ENCODE data around the gene SOCS3. TPM values are rescaled to one million over a fixed set of nuclear protein-coding genes. Genes with fewer than 3 reads are reported as not detected.

Gene SOCS3
- total RNA-seq, 1 experiment from 2014 or later: 21.7 TPM

GRCh38 chr17:78407387-78408000, 47.6 kb upstream of the SOCS3 start:
- Histone ChIP-seq H3K4me3 (no peak overlapping the region), H4K20me1 (ENCODE audit: insufficient read depth) (peaks cover 17% of the 10 kb centered on the region; the same call in 1 of the 2 replicates), H3K27me3 (ENCODE audit: insufficient read depth, low read depth) (no peaks in the 10 kb centered on the region), H3K36me3 (ENCODE audit: low read depth) (no peaks in the 10 kb centered on the region), H3F3A (ENCODE audit: insufficient read depth, low read depth) (no peaks in the 10 kb centered on the region), H3K4me2 (no peak overlapping the region), H3K9me3 (ENCODE audit: insufficient read depth, low read depth) (no peaks in the 10 kb centered on the region), H3K27ac (no peak overlapping the region), H3K4me1 (replicated peaks; ENCODE audit: insufficient read depth) (peaks cover 8% of the 10 kb centered on the region; the same call in 1 of the 2 replicates), H2AFZ (no peak overlapping the region), H3K9me2 (ENCODE audit: insufficient read depth) (no peaks in the 10 kb centered on the region), H3K79me2 (ENCODE audit: low read depth) (0 out of 2 replicates have a peak, but pooled peaks cover 7% of the 10 kb centered on the region)
- no peak for TF ChIP-seq EZH2 (IDR thresholded peaks at IDR 0.05; ENCODE audit: low read depth)
- ChIA-PET POLR2A (ENCODE audit: unreplicated experiment) (no interaction called here), CTCF (no interaction called here)
- DNase-seq: no peak
- no TSS peak for BruUV-seq (replicated peaks)
- intact Hi-C loops (cut with micrococcal nuclease; ENCODE audit: unreplicated experiment): no loop called here

DNA sequence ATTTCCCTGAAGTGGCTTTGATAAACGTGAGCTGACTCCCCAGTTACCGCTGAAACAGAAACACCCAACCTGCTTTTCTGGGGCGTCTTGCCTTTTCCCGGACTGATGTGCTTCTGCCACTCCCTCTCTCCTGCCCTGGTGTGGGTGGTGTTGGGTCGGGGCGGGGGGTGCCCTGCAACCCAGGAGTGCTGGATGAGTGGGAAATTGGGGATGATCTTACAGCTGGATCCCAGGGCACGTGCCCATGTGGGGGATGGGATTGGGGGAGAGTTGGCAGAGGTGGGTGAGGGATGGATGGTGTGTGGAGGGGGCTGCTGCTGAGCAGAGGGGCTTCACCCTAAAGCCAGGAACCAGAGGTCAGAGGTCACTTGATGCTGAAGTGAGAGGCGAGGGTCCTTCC, 47.0 kb upstream of the SOCS3 start:
- Histone ChIP-seq H3K4me2 (no peak overlapping the region), H3K79me2 (ENCODE audit: low read depth) (0 out of 2 replicates have a peak, but pooled peaks cover 7% of the 10 kb centered on the region), H3K27ac (no peak overlapping the region), H3K9me2 (ENCODE audit: insufficient read depth) (no peaks in the 10 kb centered on the region), H4K20me1 (ENCODE audit: insufficient read depth) (peaks cover 17% of the 10 kb centered on the region; the same call in 1 of the 2 replicates), H2AFZ (no peak overlapping the region), H3K27me3 (ENCODE audit: insufficient read depth, low read depth) (no peaks in the 10 kb centered on the region), H3K4me3 (no peak overlapping the region), H3K4me1 (replicated peaks; ENCODE audit: insufficient read depth) (peaks cover 8% of the 10 kb centered on the region; the same call in 1 of the 2 replicates), H3K9me3 (ENCODE audit: insufficient read depth, low read depth) (no peaks in the 10 kb centered on the region), H3K36me3 (ENCODE audit: low read depth) (no peaks in the 10 kb centered on the region), H3F3A (ENCODE audit: insufficient read depth, low read depth) (no peaks in the 10 kb centered on the region)
- BruUV-seq (replicated peaks): no TSS peak
- CTCF ChIA-PET: no interaction called here
- intact Hi-C loops (cut with micrococcal nuclease; ENCODE audit: unreplicated experiment): no loop called here
- no peak for DNase-seq
- POLR2A ChIA-PET (ENCODE audit: unreplicated experiment): no interaction called here
- TF ChIP-seq, protein P1, sequence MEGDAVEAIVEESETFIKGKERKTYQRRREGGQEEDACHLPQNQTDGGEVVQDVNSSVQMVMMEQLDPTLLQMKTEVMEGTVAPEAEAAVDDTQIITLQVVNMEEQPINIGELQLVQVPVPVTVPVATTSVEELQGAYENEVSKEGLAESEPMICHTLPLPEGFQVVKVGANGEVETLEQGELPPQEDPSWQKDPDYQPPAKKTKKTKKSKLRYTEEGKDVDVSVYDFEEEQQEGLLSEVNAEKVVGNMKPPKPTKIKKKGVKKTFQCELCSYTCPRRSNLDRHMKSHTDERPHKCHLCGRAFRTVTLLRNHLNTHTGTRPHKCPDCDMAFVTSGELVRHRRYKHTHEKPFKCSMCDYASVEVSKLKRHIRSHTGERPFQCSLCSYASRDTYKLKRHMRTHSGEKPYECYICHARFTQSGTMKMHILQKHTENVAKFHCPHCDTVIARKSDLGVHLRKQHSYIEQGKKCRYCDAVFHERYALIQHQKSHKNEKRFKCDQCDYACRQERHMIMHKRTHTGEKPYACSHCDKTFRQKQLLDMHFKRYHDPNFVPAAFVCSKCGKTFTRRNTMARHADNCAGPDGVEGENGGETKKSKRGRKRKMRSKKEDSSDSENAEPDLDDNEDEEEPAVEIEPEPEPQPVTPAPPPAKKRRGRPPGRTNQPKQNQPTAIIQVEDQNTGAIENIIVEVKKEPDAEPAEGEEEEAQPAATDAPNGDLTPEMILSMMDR (conservative IDR thresholded peaks at IDR 0.05): no peak
- TF ChIP-seq EZH2 (IDR thresholded peaks at IDR 0.05; ENCODE audit: low read depth): no peak

DNA sequence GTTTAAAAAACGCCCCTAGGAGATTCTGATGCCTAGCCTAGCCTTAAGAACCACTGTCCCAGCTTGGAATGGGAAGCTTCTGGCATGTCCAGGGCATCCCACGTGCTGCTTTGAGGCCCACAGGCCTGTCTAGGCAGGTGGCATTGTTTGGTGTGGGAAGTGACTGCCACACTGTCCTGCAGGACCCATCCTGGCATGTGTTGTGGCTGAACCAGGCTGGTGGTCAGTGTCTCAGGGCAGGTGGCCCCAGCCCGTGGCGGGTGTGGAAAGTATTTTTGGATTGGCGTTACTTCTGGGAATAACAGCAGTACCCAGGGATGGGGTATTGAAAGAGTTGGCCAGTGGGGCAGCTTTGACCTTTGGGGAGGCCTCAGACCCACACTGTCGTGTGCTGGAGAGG, 46.5 kb upstream of the SOCS3 start:
- no peak overlapping the region for H3K27ac ChIP-seq
- no peaks in the 10 kb centered on the region for H3K27me3 ChIP-seq (ENCODE audit: insufficient read depth, low read depth)
- no peaks in the 10 kb centered on the region for H3K9me3 ChIP-seq (ENCODE audit: insufficient read depth, low read depth)
- H3K4me3 ChIP-seq: no peak overlapping the region
- H3F3A ChIP-seq (ENCODE audit: insufficient read depth, low read depth): no peaks in the 10 kb centered on the region
- no peaks in the 10 kb centered on the region for H3K36me3 ChIP-seq (ENCODE audit: low read depth)
- 0 out of 2 replicates have a peak, but pooled peaks cover 7% of the 10 kb centered on the region for H3K79me2 ChIP-seq (ENCODE audit: low read depth)
- H3K4me1 ChIP-seq (replicated peaks; ENCODE audit: insufficient read depth): peaks cover 8% of the 10 kb centered on the region; the same call in 1 of the 2 replicates
- intact Hi-C loops (cut with micrococcal nuclease; ENCODE audit: unreplicated experiment): no loop called here
- no TSS peak for BruUV-seq (replicated peaks)
- no peaks in the 10 kb centered on the region for H3K9me2 ChIP-seq (ENCODE audit: insufficient read depth)
- no peak for DNase-seq
- H4K20me1 ChIP-seq (ENCODE audit: insufficient read depth): peaks cover 17% of the 10 kb centered on the region; the same call in 1 of the 2 replicates
- H3K4me2 ChIP-seq: no peak overlapping the region
- CTCF ChIA-PET: no interaction called here
- no peak for TF ChIP-seq EZH2 (IDR thresholded peaks at IDR 0.05; ENCODE audit: low read depth)
- TF ChIP-seq, protein P1 (conservative IDR thresholded peaks at IDR 0.05): no peak
- POLR2A ChIA-PET (ENCODE audit: unreplicated experiment): no interaction called here
- H2AFZ ChIP-seq: no peak overlapping the region
